IgD-negative memory B cell (primary cell): ENCODE measurements around the gene BATF. TPM values are rescaled to one million over a fixed set of nuclear protein-coding genes. Genes with fewer than 3 reads are reported as not detected.

Source experiments
- H3K27ac Mint-ChIP-seq, 3 donors: one replicate each; pipeline ENCODE4 v1.8.0; 2020 to 2022; ENCODE audit warnings: mild to moderate bottlenecking in 3 of 3, mixed read lengths in 3 of 3, moderate library complexity in 1 of 3
- H3K27me3 Mint-ChIP-seq: one replicate; pipeline ENCODE4 v1.8.0; 2021; ENCODE audit warnings: mixed read lengths
- H3K36me3 Mint-ChIP-seq: one replicate; pipeline ENCODE4 v1.8.0; 2020; ENCODE audit warnings: mild to moderate bottlenecking, mixed read lengths
- H3K4me1 Mint-ChIP-seq, 3 donors: one replicate each; pipeline ENCODE4 v1.8.0; 2020 to 2022; ENCODE audit warnings: mixed read lengths in 3 of 3, mild to moderate bottlenecking in 1 of 3
- H3K4me3 Mint-ChIP-seq, 4 donors: one replicate each; pipeline ENCODE4 v1.8.0; 2020 to 2022; ENCODE audit warnings: mild to moderate bottlenecking in 4 of 4, mixed read lengths in 4 of 4, moderate library complexity in 3 of 4
- H3K9me3 Mint-ChIP-seq, 3 donors: one replicate each; pipeline ENCODE4 v1.8.0; 2020 to 2021; ENCODE audit warnings: mixed read lengths in 3 of 3, mild to moderate bottlenecking in 1 of 3
- polyA plus RNA-seq: library from polyadenylated mRNA; unstranded; fragments of 300-500 nt; fragmentation: Illumina TruSeq; gene quantifications from one replicate; pipeline ENCODE4 v1.2.3, GENCODE V29; 2021

BATF gene
- polyA plus RNA-seq, 1 donor from 2014 or later: 21.9 TPM

DNA sequence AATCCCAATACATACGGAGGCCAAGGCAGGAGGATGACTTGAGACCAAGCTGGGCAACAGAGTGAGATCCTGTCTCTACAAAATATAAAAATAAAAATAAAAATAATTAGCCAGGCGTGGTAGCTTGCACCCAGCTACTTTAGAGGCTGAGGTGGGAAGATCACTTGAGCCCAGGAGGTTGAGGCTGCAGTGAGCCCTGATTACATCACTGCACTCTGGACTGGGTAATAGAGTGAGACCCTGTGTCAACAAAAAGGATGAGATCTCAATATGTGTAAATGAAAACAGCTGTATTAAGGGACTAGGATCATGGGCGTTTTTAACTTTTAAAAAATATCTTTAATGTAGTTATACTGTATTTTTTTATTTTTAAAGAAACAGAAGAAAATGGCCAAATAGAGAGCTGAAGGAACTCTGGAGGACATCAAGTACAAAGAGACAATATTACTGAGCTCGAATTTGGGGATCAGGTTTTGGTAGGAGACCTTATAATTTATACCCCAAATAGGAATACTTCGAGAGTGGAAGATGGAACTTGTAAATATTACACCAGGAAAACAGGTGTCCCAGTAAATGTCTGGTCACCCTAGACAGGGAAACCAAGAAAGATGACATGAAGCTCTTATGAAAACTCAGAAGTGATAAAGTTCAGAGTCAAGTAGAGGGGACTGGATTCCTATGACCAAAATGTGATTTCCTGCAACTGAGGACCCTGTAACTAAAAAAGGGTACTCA is 13.1 kb downstream of the BATF start:
- H3K4me1 Mint-ChIP-seq: peaks cover 23 to 40% (median 37%) of the 10 kb centered on the region in 3 donors
- H3K27me3 Mint-ChIP-seq: no peaks in the 10 kb centered on the region
- no peaks in the 10 kb centered on the region for H3K9me3 Mint-ChIP-seq
- peaks cover 3% of the 10 kb centered on the region for H3K36me3 Mint-ChIP-seq
- peak overlapping the region in 1 of 3 donors; percentile 75 for H3K27ac Mint-ChIP-seq
- H3K4me3 Mint-ChIP-seq: no peak overlapping the region

DNA sequence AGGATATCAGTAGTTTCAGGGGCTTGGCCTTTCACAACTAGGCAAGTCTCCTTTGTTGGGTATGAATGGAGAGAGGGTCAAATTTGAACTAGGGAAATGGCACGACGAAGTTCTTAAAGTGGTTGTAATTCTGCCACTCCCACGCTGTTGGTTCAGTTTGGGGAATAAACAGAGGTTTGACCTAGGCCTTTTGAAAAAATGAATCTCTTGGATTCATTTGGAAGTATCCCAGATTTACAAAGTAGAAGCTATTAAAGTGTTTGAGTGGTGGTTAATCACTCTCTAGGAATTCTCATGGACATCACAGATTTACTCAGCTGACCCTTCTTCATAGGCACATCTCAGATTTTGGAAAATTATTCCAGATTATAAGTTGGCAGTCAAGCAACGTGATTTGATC is 14.8 kb downstream of the BATF start:
- Mint-ChIP-seq H3K9me3 (no peaks in the 10 kb centered on the region), H3K4me1 (peaks cover 23 to 49% (median 41%) of the 10 kb centered on the region in 3 donors), H3K4me3 (no peak overlapping the region), H3K27me3 (no peaks in the 10 kb centered on the region), H3K36me3 (peaks cover 1% of the 10 kb centered on the region), H3K27ac (peak overlapping the region in 1 of 3 donors; percentile 22)

DNA sequence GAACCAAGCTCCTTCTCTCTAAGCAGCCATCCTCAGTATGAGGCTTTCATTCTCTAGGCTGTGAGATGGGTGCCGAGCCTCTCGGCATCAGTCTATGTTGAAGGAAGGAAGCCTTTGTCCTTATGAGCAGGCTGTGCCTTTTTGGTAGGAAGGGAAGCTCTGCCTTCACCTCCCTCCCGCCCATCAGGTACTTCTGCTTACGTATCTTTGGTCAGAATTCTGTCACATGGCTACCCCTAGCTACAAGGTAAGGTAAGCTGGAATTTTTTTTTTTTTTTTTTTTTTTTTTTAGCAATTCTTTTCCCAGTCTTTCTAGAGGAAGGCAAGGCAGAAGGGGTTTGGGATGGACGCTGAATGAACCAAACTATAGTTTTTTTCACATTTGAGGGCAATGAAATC is 16.9 kb downstream of the BATF start:
- peak overlapping the region; percentile 64 to 96 (median 91) for H3K27ac Mint-ChIP-seq
- H3K4me1 Mint-ChIP-seq: peaks cover 30 to 51% (median 44%) of the 10 kb centered on the region in 3 donors
- H3K4me3 Mint-ChIP-seq: peak overlapping the region; percentile 23 to 82 (median 78)
- H3K27me3 Mint-ChIP-seq: no peaks in the 10 kb centered on the region
- no peaks in the 10 kb centered on the region for H3K9me3 Mint-ChIP-seq
- H3K36me3 Mint-ChIP-seq: peaks cover 1% of the 10 kb centered on the region

DNA sequence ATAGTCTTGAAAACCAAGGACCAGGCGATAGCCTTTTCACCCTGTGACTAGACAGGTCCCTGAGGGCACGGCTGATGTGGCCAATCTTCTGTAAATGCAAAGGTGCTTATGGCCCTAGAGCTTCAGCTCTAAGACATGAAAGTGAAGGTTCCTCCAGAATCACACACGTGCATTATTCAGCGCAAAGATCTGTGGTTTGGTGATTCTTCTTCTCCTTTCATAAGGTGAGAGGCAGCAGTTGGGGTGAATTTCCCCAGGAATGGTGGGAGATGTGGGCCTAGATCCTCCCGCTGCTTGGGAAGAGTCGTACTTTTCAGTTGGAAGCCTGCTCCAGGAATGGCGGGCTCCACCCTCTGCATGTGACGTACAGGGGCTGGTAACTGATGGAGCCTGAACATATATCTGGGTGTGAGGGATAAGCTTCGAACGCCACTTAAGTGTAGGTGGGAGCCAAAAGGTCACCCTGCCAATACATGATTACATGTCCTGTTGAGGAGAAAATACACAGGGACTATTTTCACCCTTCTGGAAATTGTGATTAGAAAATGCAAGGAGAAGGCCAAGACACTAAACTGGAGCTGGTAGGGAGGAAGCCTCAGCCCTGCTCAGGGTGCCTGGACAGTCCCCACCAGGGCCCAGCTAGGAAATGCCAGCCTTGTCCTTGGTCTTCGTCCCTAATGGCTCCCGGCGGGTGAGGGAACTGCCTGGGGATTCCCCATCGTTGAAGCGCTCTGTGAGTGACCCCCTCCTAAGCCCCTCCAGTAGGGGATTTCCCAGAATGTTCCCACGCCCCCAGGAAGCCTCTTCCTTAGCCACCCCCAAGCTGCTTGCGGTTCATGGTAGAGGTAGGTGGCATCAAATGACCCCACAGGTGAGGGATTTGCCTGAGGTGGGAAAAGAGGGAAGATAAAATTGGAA is 17.6 kb downstream of the BATF start:
- Mint-ChIP-seq H3K27me3 (no peaks in the 10 kb centered on the region), H3K27ac (peak overlapping the region; percentile 64 to 96 (median 96)), H3K4me1 (peaks cover 30 to 50% (median 44%) of the 10 kb centered on the region in 3 donors), H3K4me3 (peak overlapping the region; percentile 23 to 82 (median 78)), H3K9me3 (no peaks in the 10 kb centered on the region), H3K36me3 (peaks cover 1% of the 10 kb centered on the region)

DNA sequence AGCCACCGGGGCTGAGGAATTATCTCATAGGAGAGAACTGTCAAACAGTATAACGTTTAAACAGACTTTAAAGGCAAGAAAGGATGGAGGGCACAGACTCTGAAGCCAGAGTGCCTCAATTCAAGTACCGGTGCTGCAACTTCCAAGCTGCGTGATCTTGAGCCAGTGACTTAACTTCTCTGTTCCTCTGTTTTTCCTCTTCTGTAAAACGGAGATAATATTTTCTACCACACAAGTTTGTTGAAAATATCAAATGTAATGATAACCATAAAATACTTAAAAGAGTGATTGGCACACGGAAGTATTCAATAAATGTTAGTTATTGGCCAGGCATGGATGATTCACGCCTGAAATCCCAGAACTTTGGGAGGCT is 18.2 kb downstream of the BATF start:
- Mint-ChIP-seq H3K9me3 (no peaks in the 10 kb centered on the region), H3K4me3 (peak overlapping the region in 2 of 4 donors; percentile 25 to 54)

DNA sequence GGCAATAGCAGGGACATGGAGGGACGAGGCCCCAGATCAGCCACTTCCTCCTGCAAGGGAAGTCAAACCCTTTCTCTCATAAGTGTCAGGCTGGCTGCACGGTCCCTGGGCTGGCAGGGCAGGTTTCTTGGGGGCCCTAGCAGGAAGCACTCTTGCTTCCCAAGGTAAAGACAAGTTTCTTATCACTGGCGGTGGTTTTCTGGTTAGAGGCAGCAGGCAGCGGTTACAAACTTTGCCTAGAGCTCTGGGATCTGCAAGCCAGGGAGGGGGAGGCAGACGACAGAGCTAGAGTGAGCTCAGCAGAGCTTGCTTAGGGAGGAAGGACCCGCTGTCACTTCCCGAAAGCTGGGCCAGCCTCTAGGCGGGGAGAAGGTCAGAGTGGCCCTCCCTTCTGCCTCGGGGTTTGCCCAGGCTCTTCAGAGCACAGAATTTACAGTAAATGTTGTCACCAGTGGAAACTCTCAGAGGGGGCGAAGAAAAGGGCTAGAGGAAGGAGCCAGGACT is 20.4 kb downstream of the BATF start:
- peak overlapping the region; percentile 83 to 96 (median 91) for H3K27ac Mint-ChIP-seq
- H3K27me3 Mint-ChIP-seq: no peaks in the 10 kb centered on the region
- H3K9me3 Mint-ChIP-seq: no peaks in the 10 kb centered on the region
- H3K4me3 Mint-ChIP-seq: peak overlapping the region; percentile 60 to 91 (median 78)
- no peaks in the 10 kb centered on the region for H3K36me3 Mint-ChIP-seq
- H3K4me1 Mint-ChIP-seq: peaks cover 30 to 46% (median 45%) of the 10 kb centered on the region in 3 donors

More for the DNA sequence above, 18.2 kb downstream of the BATF start:
- Mint-ChIP-seq H3K36me3 (peaks cover 1% of the 10 kb centered on the region), H3K27me3 (no peaks in the 10 kb centered on the region), H3K4me1 (peaks cover 30 to 49% (median 44%) of the 10 kb centered on the region in 3 donors), H3K27ac (peak overlapping the region; percentile 63 to 96 (median 80))

DNA sequence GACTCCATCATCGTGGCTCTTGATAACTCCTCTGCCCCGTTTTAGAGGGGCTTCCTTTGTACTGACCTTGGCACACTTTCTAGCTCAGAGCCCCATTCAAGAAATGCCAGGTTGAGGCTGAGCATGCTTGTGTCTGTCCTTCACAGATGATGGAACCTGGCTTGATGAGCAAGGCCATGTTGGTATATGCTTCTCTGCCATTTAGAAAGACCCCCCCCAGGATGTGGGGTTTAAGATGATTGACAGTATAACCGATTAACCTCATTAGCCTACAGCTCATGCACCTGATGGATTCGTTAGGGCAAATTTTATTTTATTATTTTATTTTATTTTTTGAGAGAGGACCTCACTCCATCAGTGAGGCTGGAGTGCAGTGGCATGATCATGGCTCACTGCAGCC is 21.0 kb downstream of the BATF start:
- no peaks in the 10 kb centered on the region for H3K27me3 Mint-ChIP-seq
- peaks cover 35 to 45% (median 43%) of the 10 kb centered on the region in 3 donors for H3K4me1 Mint-ChIP-seq
- H3K27ac Mint-ChIP-seq: peak overlapping the region; percentile 83 to 96 (median 91)
- H3K4me3 Mint-ChIP-seq: peak overlapping the region; percentile 60 to 91 (median 78)
- H3K36me3 Mint-ChIP-seq: no peaks in the 10 kb centered on the region
- H3K9me3 Mint-ChIP-seq: no peaks in the 10 kb centered on the region

DNA sequence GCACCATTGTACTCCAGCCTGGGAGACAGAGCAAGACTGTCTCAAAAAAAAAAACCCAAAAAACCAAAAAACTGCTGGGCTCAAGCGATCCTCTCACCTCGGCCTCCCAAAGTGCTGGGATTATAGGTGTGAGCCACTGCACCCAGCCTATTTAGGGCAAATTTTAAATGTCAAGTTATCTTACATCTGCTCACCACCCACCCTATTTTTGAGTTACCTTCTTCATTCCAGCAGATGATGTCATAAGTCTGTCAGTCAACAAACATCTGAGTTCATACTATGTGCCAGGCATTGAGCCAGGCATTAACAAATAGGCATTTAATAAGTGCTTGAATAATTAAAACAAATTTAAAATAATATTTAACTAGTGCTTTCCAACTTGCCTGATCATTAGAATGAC is 21.5 kb downstream of the BATF start:
- Mint-ChIP-seq H3K4me1 (peaks cover 36 to 44% (median 43%) of the 10 kb centered on the region in 3 donors), H3K4me3 (no peak overlapping the region), H3K36me3 (no peaks in the 10 kb centered on the region), H3K27me3 (no peaks in the 10 kb centered on the region), H3K27ac (no peak overlapping the region), H3K9me3 (no peaks in the 10 kb centered on the region)

DNA sequence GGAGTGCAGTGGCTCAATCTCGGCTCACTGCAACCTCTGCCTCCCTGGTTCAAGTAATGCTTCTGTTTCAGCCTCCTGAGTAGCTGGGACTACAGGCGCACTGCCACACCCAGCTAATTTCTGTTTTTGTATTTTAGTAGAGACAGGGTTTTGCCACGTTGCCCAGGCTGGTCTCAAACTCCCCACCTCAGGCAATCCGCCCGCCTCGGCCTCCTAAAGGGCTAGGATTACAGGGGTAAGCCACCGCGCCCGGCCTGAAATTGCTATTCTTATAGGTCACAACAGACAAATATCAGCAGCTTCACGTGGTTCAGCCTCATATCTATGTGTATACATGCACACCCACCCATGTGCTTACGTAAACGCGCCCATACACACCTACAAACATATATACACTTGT is 23.6 kb downstream of the BATF start:
- H3K4me3 Mint-ChIP-seq: peak overlapping the region in 1 of 4 donors; percentile 36
- H3K9me3 Mint-ChIP-seq: no peaks in the 10 kb centered on the region
- H3K27me3 Mint-ChIP-seq: no peaks in the 10 kb centered on the region
- peaks cover 29 to 30% (median 30%) of the 10 kb centered on the region in 3 donors for H3K4me1 Mint-ChIP-seq
- H3K36me3 Mint-ChIP-seq: no peaks in the 10 kb centered on the region
- H3K27ac Mint-ChIP-seq: no peak overlapping the region

DNA sequence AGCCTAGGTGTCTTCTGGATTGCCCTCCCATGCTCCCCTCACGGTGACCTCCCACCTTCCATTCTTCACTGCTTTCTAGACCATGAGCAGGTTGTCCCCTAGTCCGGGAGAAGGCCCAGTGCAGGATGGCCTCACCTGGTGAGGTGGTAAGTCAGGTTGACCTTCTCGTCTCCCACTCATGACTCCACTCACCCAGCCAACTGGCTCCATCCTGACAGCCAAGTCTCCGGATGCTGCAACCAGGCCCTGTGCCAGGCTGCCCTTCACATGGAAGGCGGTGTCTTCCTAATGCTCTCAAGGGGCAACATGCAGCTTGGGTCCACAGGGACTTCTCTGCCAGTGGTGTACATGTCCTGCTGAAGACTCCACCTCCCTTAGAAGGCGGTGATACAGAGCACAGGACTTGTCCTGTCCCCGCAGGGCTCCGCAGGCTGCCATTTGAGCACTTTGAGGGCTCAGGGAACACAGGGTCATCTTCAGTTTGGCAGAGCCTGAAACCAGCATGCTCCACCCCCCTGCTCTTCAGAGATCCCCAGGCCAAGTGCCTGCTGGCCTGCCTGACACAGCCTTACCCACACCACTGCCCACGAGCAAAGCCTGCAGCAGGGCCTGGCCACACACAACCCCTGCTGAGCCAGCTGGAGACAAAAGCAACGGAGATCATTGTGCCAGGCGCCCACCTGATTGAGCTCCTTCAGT is 25.4 kb downstream of the BATF start:
- Mint-ChIP-seq H3K9me3 (no peaks in the 10 kb centered on the region), H3K27me3 (no peaks in the 10 kb centered on the region), H3K4me1 (peaks cover 14 to 19% (median 15%) of the 10 kb centered on the region in 3 donors), H3K4me3 (no peak overlapping the region), H3K36me3 (no peaks in the 10 kb centered on the region), H3K27ac (no peak overlapping the region)

DNA sequence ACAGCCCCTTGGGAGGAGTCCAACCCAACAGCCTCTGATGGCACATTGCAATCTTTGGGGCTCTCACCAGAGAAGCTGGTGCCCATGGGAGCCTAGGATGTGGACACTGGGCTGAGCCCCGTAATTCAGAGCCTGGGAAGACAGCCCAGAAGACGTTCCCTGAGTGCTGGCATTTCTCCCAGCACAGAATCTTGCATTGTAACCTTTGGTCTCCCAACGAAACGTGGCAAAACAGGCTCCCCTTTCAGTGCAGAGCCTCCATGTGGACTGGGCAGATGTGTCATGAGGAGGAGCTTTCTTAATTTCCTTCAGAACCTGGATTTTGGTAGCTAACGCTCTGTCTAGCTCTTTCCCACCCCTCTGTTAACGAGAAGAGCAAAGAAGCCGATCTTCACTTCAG is 26.3 kb downstream of the BATF start:
- H3K4me3 Mint-ChIP-seq: peak overlapping the region in 1 of 4 donors; percentile 79
- H3K9me3 Mint-ChIP-seq: no peaks in the 10 kb centered on the region
- peaks cover 9 to 13% (median 10%) of the 10 kb centered on the region in 3 donors for H3K4me1 Mint-ChIP-seq
- H3K36me3 Mint-ChIP-seq: no peaks in the 10 kb centered on the region
- no peaks in the 10 kb centered on the region for H3K27me3 Mint-ChIP-seq
- H3K27ac Mint-ChIP-seq: peak overlapping the region in 1 of 3 donors; percentile 28

DNA sequence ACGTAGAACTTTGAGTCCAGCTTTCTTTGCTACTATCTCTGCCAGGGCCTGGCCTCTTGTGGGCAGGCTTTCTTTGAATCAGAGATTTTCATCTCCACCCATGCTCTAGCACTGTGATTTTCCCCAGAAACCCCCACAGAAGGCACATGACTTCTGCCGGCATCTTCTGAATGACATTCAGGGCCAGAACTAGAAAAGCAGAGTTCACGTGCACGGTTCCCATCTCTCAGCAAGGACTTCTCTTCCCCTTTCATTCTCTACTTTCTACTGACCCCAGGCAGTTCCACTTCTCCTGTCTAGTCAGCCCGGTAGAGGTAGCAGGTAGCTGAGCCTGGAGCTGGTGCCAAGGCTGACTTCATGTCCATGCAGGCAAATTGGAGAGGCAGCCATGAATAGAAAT is 26.9 kb downstream of the BATF start:
- Mint-ChIP-seq H3K4me1 (peaks cover 7 to 13% (median 8%) of the 10 kb centered on the region in 3 donors), H3K4me3 (peak overlapping the region in 3 of 4 donors; percentile 54 to 70 (median 56))

DNA sequence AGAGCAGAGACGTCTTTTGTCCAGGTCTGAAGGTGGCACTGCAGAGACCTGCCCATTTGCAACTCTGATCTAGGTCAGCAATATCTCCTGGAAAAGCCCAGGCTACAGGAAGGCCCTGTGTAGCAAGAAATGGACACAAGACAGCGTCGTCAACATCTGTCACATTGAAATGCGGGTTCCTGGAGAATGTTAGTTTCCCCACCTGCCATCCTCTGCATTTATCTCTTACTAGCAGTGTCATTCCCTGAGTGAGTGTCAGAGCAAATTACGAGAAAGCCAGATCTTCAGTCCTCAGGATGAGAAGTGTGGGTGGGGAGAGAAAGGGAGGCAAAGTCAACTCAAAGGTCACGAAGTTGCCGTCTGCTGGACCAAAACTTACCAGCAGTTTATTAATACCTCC is 28.8 kb downstream of the BATF start:
- peaks cover 6 to 13% (median 8%) of the 10 kb centered on the region in 3 donors for H3K4me1 Mint-ChIP-seq
- no peaks in the 10 kb centered on the region for H3K9me3 Mint-ChIP-seq
- H3K27ac Mint-ChIP-seq: no peak overlapping the region
- H3K36me3 Mint-ChIP-seq: no peaks in the 10 kb centered on the region
- H3K27me3 Mint-ChIP-seq: no peaks in the 10 kb centered on the region
- no peak overlapping the region for H3K4me3 Mint-ChIP-seq

More for the DNA sequence above, 26.9 kb downstream of the BATF start:
- Mint-ChIP-seq H3K9me3 (no peaks in the 10 kb centered on the region), H3K36me3 (no peaks in the 10 kb centered on the region), H3K27ac (peak overlapping the region in 2 of 3 donors; percentile 7 to 28), H3K27me3 (no peaks in the 10 kb centered on the region)

DNA sequence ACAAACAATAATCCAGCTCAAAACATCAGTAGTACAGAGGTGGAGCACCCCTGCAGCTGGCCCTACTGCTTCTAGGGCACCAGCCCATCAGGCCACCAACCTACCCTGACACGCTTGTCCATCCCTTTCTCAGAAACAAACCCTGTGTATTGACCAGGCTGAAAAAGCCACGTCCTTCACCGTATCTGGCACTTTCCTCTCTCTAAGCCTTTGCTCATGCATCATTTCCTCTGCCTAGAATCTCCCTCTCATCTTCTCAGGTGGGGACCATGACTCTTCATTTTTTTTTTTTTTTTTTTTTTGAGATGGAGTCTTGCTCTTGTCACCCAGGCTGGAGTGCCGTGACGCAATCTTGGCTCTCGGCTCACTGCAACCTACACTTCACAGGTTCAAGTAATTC is 30.9 kb downstream of the BATF start:
- no peaks in the 10 kb centered on the region for H3K36me3 Mint-ChIP-seq
- no peak overlapping the region for H3K4me3 Mint-ChIP-seq
- H3K27me3 Mint-ChIP-seq: no peaks in the 10 kb centered on the region
- H3K27ac Mint-ChIP-seq: peak overlapping the region in 1 of 3 donors; percentile 11
- H3K4me1 Mint-ChIP-seq: peaks cover 5 to 9% (median 8%) of the 10 kb centered on the region in 3 donors
- H3K9me3 Mint-ChIP-seq: peaks cover 0 to 2% (median 0%) of the 10 kb centered on the region in 3 donors
